K562 (cell line): ENCODE data around the gene DNAJB13. TPM values are rescaled to one million over a fixed set of nuclear protein-coding genes. Genes with fewer than 3 reads are reported as not detected.
"Not testable (repeated sequence)": the region's sequence is repeated elsewhere in the genome, so short reads cannot be mapped to it uniquely, and the experiment has no call there.

Experiments used
- ATAC-seq: fragments of 200-7000 bp; cut with Tn5 transposase; 3 replicates; pipeline ENCODE4 v1.9.1; 2020; ENCODE audit warnings: moderate library complexity
- BruUV-seq: library from RNA; stranded (reverse); fragments of 400-500 nt; replicated peaks from 2 replicates; lab custom pipeline; 2021; lab: Mats Ljungman, UMichigan
- CTCF ChIA-PET: fragments of 300-600 bp; formaldehyde crosslinking; extraction: SDS; loops from one replicate; lab custom pipeline; 2021; ENCODE audit warnings: low intra/inter-chr PET ratio; lab: Yijun Ruan, JAX
- POLR2A ChIA-PET: fragments of 300-600, 350-650 bp; sonication (Branson Sonifier 250); formaldehyde crosslinking; extraction: SDS; loops from one replicate; lab custom pipeline; 2021; ENCODE audit warnings: antibody characterized with exemption, inconsistent platforms; lab: Yijun Ruan, JAX
- DNase-seq, 4 experiments: peaks; one replicate each; pipeline versions ENCODE4 v3.0.0 to v3.0.0-alpha.2; 2011 to 2018; ENCODE audit warnings: low spot score in 3 of 4, mixed read lengths in 3 of 4; ENCODE audit errors: extremely low read depth in 1 of 4
- FAIRE-seq: peaks from 2 replicates; lab custom pipeline; 2011; peaks lifted over from hg19 to GRCh38; lab: Jason Lieb, UNC
- H2AFZ ChIP-seq: 2 replicates; pipeline ENCODE4 v1.6.0; 2011; ENCODE audit warnings: low read depth, low read length, control low read depth, inconsistent platforms
- H3K27ac ChIP-seq: fragments of 200-600 bp; 3 replicates; pipeline ENCODE4 v1.8.0; 2011; ENCODE audit warnings: low read depth, mild to moderate bottlenecking, control low read depth, inconsistent platforms, low read length, moderate library complexity, mixed read lengths; ENCODE audit errors: extremely low read depth
- H3K27me3 ChIP-seq, 2 experiments: fragments of 300-600 bp in 1 of 2; 2 replicates in 1 of 2; 3 replicates in 1 of 2; pipeline versions ENCODE4 v1.6.0 to v1.8.0; 2011; ENCODE audit warnings: inconsistent platforms in 2 of 2, low read length in 2 of 2, mild to moderate bottlenecking in 1 of 2, mixed read lengths in 1 of 2, moderate library complexity in 1 of 2; ENCODE audit not compliant: control insufficient read depth in 2 of 2, insufficient read depth in 2 of 2
- H3K36me3 ChIP-seq: fragments of 300-600 bp; 3 replicates; pipeline ENCODE4 v1.8.0; 2011; ENCODE audit warnings: mild to moderate bottlenecking, low read length, inconsistent platforms; ENCODE audit not compliant: control insufficient read depth, insufficient read depth
- H3K4me1 ChIP-seq, 2 experiments: fragments of 200-600 bp in 1 of 2; replicated peaks in 1 of 2; 2 replicates in 1 of 2; 3 replicates in 1 of 2; pipeline versions ENCODE4 v1.5.1 to v1.8.0; 2011; ENCODE audit warnings: inconsistent platforms in 2 of 2, low read length in 2 of 2, mild to moderate bottlenecking in 1 of 2, mixed read lengths in 1 of 2, moderate library complexity in 1 of 2; ENCODE audit not compliant: control insufficient read depth in 2 of 2, insufficient read depth in 2 of 2
- H3K4me2 ChIP-seq: 2 replicates; pipeline ENCODE4 v1.6.1; 2011; ENCODE audit warnings: low read length, control low read depth, inconsistent platforms, mixed read lengths; ENCODE audit not compliant: insufficient read depth
- H3K4me3 ChIP-seq: fragments of 200-600 bp; sonication (generic), shearing (Covaris generic); 2 replicates; pipeline ENCODE4 v1.5.1; 2016; ENCODE audit warnings: control low read depth, inconsistent platforms
- H3K79me2 ChIP-seq: fragments of 200-600 bp; 3 replicates; pipeline ENCODE4 v1.8.0; 2011; ENCODE audit warnings: low read length, inconsistent platforms; ENCODE audit not compliant: control insufficient read depth, insufficient read depth
- H3K9ac ChIP-seq, 2 experiments: 2 replicates each; pipeline versions ENCODE4 v1.6.0 to v1.6.1; 2011; ENCODE audit warnings: low read depth in 2 of 2, low read length in 2 of 2, control low read depth in 1 of 2, inconsistent platforms in 1 of 2, mild to moderate bottlenecking in 1 of 2, mixed read lengths in 1 of 2; ENCODE audit not compliant: insufficient read depth in 1 of 2
- H3K9me1 ChIP-seq: one replicate; pipeline ENCODE4 v1.6.0; 2011; ENCODE audit warnings: inconsistent platforms, mild to moderate bottlenecking, low read length, moderate library complexity; ENCODE audit not compliant: control insufficient read depth, insufficient read depth
- H3K9me3 ChIP-seq: replicated peaks from 2 replicates; pipeline ENCODE4 v1.5.1; 2011; ENCODE audit warnings: low read depth, low read length, inconsistent platforms; ENCODE audit not compliant: control insufficient read depth, insufficient read depth
- H4K20me1 ChIP-seq: replicated peaks from 2 replicates; pipeline ENCODE4 v1.6.1; 2011; ENCODE audit warnings: low read length, inconsistent platforms, mixed read lengths; ENCODE audit not compliant: control insufficient read depth, insufficient read depth
- BDP1 ChIP-seq: IDR thresholded peaks from 3 replicates; pipeline ENCODE4 v1.6.1; 2011; ENCODE audit not compliant: insufficient read length, insufficient read depth
- PTRF ChIP-seq: fragments of 450-650 bp; IDR thresholded peaks from 2 replicates; pipeline ENCODE4 v1.6.1; 2016; ENCODE audit warnings: mild to moderate bottlenecking, missing genetic modification characterization, missing compliant biosample characterization
- RBFOX2 ChIP-seq: fragments of 200-400 bp; formaldehyde crosslinking; IDR thresholded peaks from 2 replicates; pipeline ENCODE4 v1.6.1; 2017; ENCODE audit warnings: low read depth, mild to moderate bottlenecking, low read length, moderate library complexity
- ZBTB7A ChIP-seq: IDR thresholded peaks from 2 replicates; pipeline ENCODE4 v1.6.1; 2011; ENCODE audit warnings: low read depth, mild to moderate bottlenecking, low read length, moderate library complexity, borderline replicate concordance; ENCODE audit not compliant: control insufficient read depth
- ZNF778 ChIP-seq: fragments of 450-650 bp; formaldehyde crosslinking; IDR thresholded peaks from 2 replicates; pipeline ENCODE4 v1.4.0; 2020; ENCODE audit warnings: mild to moderate bottlenecking, moderate library complexity
- WGBS: fragments of 100-300 bp; shearing (Covaris generic); methylation state at CpG from one replicate; pipeline ENCODE4 v1.1.6; 2016; ENCODE audit warnings: low coverage, mixed read lengths; ENCODE audit not compliant: insufficient coverage; ENCODE audit errors: missing lambda C conversion rate; 5-methylcytosine and 5-hydroxymethylcytosine counted together
- in situ Hi-C: fragments of 300-500 bp; cut with MboI; formaldehyde crosslinking; loops from 4 replicates; pipeline ENCODE4 v1.15.0; 2018; ENCODE audit warnings: inconsistent platforms, mixed read lengths
- intact Hi-C: fragments of 100-400 bp; cut with micrococcal nuclease; formaldehyde crosslinking; loops from 2 replicates; pipeline ENCODE4 v1.14.2; 2022
- polyA plus RNA-seq, 8 experiments: library from polyadenylated mRNA; depleted of rRNA in 4 of 8; stranded (reverse) in 5 of 8; unstranded in 3 of 8; fragments of >200 nt; fragmentation: Nextera tagmentation in 2 of 8; fragmentation: Illumina TruSeq in 1 of 8; extraction: Ambion mirVana in 2 of 8; extraction: Trizol in 1 of 8; gene quantifications; 2 replicates each; pipeline versions ENCODE4 v1.2.1 to v1.2.3, GENCODE V29; 2011 to 2014; ENCODE audit warnings: inconsistent platforms in 1 of 8, missing spikeins in 1 of 8
- total RNA-seq, 7 experiments: library from RNA; depleted of rRNA in 6 of 7; stranded (reverse); fragments of >200 nt in 6 of 7; fragmentation: Illumina TruSeq in 2 of 7; extraction: Trizol in 2 of 7; gene quantifications; 2 replicates each; pipeline versions ENCODE4 v1.2.1 to v1.2.3, GENCODE V29; 2011 to 2021; ENCODE audit warnings: low replicate concordance in 1 of 7
- TF ChIP-seq, protein P1 (sequence below), 2 experiments: fragments of 450-650 bp in 1 of 2; IDR thresholded peaks; 2 replicates each; pipeline ENCODE4 v1.6.1; 2011 to 2017; ENCODE audit warnings: low read depth in 2 of 2, antibody characterized with exemption in 1 of 2, borderline replicate concordance in 1 of 2, low read length in 1 of 2, mild to moderate bottlenecking in 1 of 2, mixed read lengths in 1 of 2; ENCODE audit not compliant: control insufficient read depth in 1 of 2

DNAJB13 gene
- total and polyA plus RNA-seq, 9 of the 15 experiments (the other 6 are each of a cell fraction or from before 2014, with no cell fraction given) = 0.14 TPM; not detected in 8

DNA sequence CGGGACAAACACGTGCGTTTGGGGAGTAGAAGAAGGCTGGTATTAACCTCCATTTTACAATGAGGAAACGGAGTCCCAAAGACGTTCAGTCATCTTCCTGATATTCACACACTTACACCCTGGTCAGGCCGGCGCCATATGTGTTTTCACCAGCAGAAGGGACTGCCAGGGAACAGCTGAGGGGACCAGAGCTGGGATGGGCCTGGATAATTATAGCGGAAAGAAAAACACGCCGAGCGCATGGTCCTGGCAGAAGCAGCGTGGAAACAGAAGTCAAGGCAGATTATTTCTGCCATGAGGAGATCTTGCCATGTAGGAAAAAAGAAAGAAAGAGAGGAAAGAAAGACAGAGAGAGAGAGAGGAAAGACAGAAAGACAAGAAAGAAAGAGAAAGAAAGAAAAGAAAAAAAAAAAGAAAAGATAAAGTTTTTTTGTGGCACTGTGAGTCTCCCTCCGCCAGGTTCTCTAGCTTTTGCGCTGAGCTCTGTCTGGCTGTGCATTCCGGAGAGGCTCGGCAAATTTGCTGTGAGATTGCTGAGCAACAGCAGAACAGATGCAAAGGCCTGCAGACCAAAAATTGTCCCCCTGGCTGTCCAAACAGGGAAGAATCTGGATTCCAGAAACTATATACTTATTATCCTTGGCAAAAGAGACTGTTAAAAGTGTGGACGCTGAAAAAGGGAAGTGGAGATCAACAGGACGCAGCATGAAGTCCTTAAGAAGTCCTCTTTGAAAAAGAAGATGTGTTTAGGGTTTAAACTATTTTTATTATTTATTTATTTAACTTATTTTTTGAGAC lies 33.1 kb downstream of the DNAJB13 start (continued):
- no peak for TF ChIP-seq PTRF (tag)

DNA sequence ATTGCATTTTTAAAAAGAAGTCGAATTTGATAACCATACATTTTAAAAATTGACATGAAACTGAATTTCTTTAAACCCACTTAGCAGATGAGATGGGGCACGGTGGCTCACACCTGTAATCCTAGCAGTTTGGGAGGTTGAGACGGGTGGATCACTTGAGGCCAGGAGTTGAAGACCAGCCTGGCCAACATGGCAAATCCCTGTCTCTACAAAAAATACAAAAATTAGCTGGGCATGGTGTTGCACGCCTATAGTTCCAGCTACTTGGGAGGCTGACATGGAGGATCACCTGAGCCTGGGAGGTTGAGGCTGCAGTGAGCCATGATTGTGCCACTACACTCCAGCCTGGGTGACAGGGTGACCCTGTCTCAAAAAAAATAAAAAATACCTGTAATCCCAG lies 34.8 kb downstream of the DNAJB13 start:
- 72% methylated on average over 4 of the region's 4 CpGs for whole genome bisulfite sequencing
- H3K9me3 ChIP-seq, POLR2A ChIA-PET, H3K27me3 ChIP-seq, FAIRE-seq, H3K4me3 ChIP-seq, H3K36me3 ChIP-seq, intact Hi-C loops, ATAC-seq, BruUV-seq, DNase-seq, H3K4me2 ChIP-seq, H3K9ac ChIP-seq, H4K20me1 ChIP-seq, CTCF ChIA-PET, H3K9me1 ChIP-seq, H3K27ac ChIP-seq: not testable (repeated sequence)
- H2AFZ ChIP-seq = peak overlapping the region; percentile 84; the same call in 1 of the 2 replicates
- peaks cover 20% of the 10 kb centered on the region for H3K79me2 ChIP-seq
- peaks cover 26 to 34% of the 10 kb centered on the region in 2 experiments for H3K4me1 ChIP-seq
- in situ Hi-C loops = loop anchor here (5.0 kb wide), 1 partner anchor 102 kb away; no protein-coding TSS in a partner anchor

DNA sequence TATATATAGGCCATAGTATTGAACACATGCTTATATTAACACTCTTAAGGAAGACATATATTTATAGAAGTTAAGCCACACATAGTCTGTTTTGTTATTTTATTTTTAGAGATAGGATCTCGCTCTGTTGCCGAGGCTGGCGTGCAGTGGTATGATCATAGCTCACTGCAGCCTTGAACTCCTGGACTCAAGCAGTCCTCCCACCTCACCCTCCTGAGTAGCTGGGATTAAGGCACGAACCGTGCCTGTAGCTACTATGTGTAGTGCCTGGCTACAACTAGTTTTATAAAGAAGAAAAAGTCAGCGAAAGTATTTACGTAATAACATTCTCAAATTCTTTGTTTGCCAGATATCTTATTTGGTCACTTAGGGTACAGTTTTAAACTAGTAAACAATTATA lies 37.4 kb downstream of the DNAJB13 start:
- no peak overlapping the region for H3K9ac ChIP-seq
- peaks cover 17% of the 10 kb centered on the region in 2 experiments; a peak in 4 of 5 replicates for H3K4me1 ChIP-seq
- no peak for FAIRE-seq
- TF ChIP-seq, protein P1, sequence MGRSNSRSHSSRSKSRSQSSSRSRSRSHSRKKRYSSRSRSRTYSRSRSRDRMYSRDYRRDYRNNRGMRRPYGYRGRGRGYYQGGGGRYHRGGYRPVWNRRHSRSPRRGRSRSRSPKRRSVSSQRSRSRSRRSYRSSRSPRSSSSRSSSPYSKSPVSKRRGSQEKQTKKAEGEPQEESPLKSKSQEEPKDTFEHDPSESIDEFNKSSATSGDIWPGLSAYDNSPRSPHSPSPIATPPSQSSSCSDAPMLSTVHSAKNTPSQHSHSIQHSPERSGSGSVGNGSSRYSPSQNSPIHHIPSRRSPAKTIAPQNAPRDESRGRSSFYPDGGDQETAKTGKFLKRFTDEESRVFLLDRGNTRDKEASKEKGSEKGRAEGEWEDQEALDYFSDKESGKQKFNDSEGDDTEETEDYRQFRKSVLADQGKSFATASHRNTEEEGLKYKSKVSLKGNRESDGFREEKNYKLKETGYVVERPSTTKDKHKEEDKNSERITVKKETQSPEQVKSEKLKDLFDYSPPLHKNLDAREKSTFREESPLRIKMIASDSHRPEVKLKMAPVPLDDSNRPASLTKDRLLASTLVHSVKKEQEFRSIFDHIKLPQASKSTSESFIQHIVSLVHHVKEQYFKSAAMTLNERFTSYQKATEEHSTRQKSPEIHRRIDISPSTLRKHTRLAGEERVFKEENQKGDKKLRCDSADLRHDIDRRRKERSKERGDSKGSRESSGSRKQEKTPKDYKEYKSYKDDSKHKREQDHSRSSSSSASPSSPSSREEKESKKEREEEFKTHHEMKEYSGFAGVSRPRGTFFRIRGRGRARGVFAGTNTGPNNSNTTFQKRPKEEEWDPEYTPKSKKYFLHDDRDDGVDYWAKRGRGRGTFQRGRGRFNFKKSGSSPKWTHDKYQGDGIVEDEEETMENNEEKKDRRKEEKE (IDR thresholded peaks at IDR 0.05; ENCODE audit: borderline replicate concordance in 1 of 2, control insufficient read depth in 1 of 2, low read depth in 2 of 2, low read length in 1 of 2) = no peak
- TF ChIP-seq BDP1 (no peak), RBFOX2 (no peak), ZBTB7A (no peak), ZNF778 (CRISPR knock-in tag) (no peak)

More for the DNA sequence above, 37.4 kb downstream of the DNAJB13 start:
- ATAC-seq (no peak), DNase-seq (no peak)
- H3K79me2 ChIP-seq = no peaks in the 10 kb centered on the region; the same call in 2 of the 3 replicates
- no peaks in the 10 kb centered on the region for H3K36me3 ChIP-seq
- no peaks in the 10 kb centered on the region for H3K9me1 ChIP-seq
- in situ Hi-C loops (loop anchor here (5.0 kb wide), 1 partner anchor 99 kb away; no protein-coding TSS in a partner anchor), intact Hi-C loops (no loop called here)
- H3K27me3 ChIP-seq = no peaks in the 10 kb centered on the region
- no peaks in the 10 kb centered on the region for H3K9me3 ChIP-seq
- no peak overlapping the region for H3K4me3 ChIP-seq
- H2AFZ ChIP-seq = no peak overlapping the region
- ChIA-PET CTCF (interaction anchor here (2.1 kb wide), 1 partner anchor 103 kb away, joined by 13 read pairs; no protein-coding TSS in a partner anchor), POLR2A (interaction anchor here (1.2 kb wide), 1 partner anchor 183 kb away, joined by 3 read pairs; the partner anchor contains the start of genes C2CD3 and PPME1)
- no peak overlapping the region for H3K27ac ChIP-seq
- 78% methylated on average over 7 of the region's 7 CpGs for WGBS
- no peaks in the 10 kb centered on the region for H4K20me1 ChIP-seq
- no peak overlapping the region for H3K4me2 ChIP-seq
- no TSS peak for BruUV-seq
